Gastrocnemius medialis (tissue), 4 donors: ENCODE results near the gene PSMB2.

ENCODE experiments used
- CTCF ChIP-seq, 5 experiments: fragments of 450-650 bp in 3 of 5; fragments of 200-600 bp in 2 of 5; sonication (generic) in 2 of 5; IDR thresholded peaks in 4 of 5; conservative IDR thresholded peaks in 1 of 5; 1 replicate in 4 of 5; 2 replicates in 1 of 5; pipeline ENCODE4 v1.5.1; 2016 to 2019; ENCODE audit warnings: antibody characterized with exemption in 5 of 5, mild to moderate bottlenecking in 3 of 5, moderate library complexity in 3 of 5
- POLR2A ChIP-seq, 2 donors: fragments of 450-650 bp; IDR thresholded peaks; one replicate each; pipeline ENCODE4 v1.6.1; 2017; ENCODE audit warnings: antibody characterized with exemption in 2 of 2, mild to moderate bottlenecking in 2 of 2, moderate library complexity in 2 of 2

DNA sequence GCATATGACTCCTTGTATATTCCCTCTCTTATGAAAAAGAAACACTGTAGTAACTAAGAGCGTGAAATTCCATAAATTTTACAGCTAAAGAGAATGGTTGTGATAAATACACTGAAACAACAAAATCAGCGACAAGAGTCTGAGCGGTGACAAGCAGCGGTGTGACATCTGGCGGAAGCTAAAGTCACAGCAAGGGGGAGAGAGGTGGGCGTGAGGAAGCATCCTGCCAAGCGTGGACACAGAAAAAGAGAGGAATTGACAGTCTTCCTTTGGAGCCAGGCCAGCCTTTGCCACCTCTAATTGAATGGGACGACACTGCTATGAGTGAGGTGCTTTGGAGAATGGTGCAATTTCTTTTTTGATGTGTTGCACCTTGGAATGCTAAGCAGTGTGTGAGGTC is 25.9 kb downstream of the PSMB2 start:
- no peak for TF ChIP-seq CTCF (IDR thresholded peaks at IDR 0.05 in 4 of 5, conservative IDR thresholded peaks at IDR 0.05 in 1 of 5)
- TF ChIP-seq POLR2A (IDR thresholded peaks at IDR 0.05): no peak
